GM12865 (cell line): ENCODE results near the gene IGSF5.
"Not testable (repeated sequence)": the region's sequence is repeated elsewhere in the genome, so short reads cannot be mapped to it uniquely, and the experiment has no call there.

Experiments
- DNase-seq: peaks from one replicate; pipeline ENCODE4 v3.0.0; 2010; ENCODE audit warnings: low read depth
- H3K4me3 ChIP-seq: 2 replicates; pipeline ENCODE4 v1.5.1; 2011; ENCODE audit warnings: mild to moderate bottlenecking, low read depth, low read length, control low read depth
- TF ChIP-seq, protein P1 (sequence below): IDR thresholded peaks from 2 replicates; pipeline ENCODE4 v1.5.1; 2011; ENCODE audit warnings: low read length, control low read depth, low read depth, inconsistent platforms; ENCODE audit not compliant: insufficient read depth; ENCODE audit errors: missing control alignments

IGSF5 gene

DNA sequence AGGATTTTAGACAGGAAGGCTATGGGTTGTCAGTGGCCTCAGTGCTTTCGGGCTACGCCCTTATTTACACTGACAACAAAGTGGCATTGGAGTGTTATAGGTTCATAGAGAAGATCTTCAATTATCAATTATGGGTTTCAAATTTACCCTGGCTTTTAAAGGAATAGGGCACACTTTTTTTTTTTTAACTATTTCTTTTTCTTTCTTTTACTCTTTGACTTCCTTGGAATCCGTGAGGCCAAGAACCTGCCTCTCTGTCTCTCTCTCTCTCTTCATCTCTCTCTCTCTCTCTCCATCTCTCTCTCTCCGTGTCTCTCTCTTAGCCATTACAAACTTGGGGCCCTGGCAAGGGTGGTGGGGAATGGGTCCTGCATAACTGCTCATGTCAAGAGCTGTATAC, at the start of gene IGSF5:
Gene IGSF5, plus strand, starts transcription at position 301 of the 400 bp plus-strand sequence. CDS start 327 bp downstream, outside the sequence.
- not testable (repeated sequence) for DNase-seq, H3K4me3 ChIP-seq

DNA sequence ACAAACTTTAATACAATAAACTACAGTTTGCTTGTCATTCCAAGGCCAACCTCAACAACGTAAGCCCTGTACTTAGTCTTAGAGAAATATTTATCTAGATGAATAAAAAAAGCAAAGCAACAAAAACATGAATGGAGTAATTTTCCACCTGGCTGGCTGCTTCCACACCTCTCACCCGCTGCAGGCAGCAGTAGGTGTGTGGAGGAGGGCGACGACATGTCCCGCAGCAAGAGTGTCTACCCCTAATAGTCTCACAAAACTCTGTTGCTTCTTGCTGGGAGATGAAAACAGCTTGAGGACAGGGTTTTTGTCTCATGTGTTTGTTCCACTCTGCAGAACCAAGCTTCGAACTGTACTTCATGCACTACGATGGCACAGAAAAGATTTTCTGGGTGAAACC, 48.8 kb upstream of the IGSF5 start:
- no peak for DNase-seq
- H3K4me3 ChIP-seq = no peak overlapping the region
- TF ChIP-seq, protein P1, sequence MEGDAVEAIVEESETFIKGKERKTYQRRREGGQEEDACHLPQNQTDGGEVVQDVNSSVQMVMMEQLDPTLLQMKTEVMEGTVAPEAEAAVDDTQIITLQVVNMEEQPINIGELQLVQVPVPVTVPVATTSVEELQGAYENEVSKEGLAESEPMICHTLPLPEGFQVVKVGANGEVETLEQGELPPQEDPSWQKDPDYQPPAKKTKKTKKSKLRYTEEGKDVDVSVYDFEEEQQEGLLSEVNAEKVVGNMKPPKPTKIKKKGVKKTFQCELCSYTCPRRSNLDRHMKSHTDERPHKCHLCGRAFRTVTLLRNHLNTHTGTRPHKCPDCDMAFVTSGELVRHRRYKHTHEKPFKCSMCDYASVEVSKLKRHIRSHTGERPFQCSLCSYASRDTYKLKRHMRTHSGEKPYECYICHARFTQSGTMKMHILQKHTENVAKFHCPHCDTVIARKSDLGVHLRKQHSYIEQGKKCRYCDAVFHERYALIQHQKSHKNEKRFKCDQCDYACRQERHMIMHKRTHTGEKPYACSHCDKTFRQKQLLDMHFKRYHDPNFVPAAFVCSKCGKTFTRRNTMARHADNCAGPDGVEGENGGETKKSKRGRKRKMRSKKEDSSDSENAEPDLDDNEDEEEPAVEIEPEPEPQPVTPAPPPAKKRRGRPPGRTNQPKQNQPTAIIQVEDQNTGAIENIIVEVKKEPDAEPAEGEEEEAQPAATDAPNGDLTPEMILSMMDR = no peak

DNA sequence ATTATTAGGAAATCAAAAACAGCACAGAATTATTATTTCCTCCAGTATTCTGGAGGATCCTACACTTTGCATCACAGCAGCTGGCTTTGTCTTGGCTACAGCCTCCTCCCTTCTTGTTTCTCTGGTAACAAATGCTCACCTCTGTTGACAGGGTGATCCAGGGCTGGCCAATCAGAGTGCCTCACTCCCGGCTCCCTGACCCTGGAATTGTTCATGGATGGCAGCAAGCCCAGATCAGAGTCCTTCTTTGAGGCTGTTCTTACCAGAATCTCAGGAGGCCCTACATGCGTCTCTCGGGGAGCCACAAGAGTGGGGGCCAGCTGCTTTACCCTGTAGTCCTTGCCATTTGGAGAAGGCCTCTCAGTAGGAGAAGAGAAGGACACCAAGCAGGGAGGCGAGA, 48.4 kb upstream of the IGSF5 start:
- no peak for DNase-seq
- TF ChIP-seq, protein P1 = no peak
- no peak overlapping the region for H3K4me3 ChIP-seq

DNA sequence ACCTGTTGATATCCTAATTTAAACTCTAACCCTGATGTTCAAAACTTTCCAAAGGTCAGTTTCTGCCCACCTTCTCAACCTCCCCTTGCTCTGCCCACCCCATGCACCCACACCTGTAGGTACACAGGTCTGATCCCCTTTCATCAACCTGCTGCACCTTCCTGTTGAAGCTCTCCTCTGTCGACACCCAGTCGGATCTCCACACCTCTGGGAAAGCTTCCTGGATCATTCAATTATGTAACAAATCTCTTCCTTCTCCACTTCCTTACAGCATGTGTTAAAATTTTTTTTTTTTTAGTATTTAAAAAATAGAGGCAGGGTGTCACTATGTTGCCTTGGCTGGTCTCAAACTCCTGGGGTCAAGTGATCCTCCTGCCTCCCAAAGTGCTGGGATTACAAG, 44.7 kb upstream of the IGSF5 start:
- TF ChIP-seq, protein P1 = no peak

DNA sequence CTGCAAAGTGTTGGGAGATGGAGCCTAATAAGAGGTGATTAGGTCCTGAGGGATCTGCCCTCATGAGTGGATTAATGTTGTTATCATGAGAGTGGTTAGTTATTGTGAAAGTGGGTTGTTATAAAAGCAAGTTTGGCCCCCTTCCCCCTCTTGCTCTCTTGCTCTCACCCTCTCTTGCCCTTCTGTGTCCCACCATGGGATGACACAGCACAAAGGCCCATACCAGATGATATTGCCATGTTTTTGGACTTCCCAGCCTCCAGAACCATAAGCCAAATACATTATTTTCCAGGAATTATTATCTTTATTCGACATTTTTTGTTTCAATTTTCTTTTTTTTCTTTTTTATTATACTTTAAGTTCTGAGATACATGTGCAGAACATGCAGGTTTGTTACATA, 41.4 kb upstream of the IGSF5 start:
- TF ChIP-seq, protein P1 = no peak
- no peak overlapping the region for H3K4me3 ChIP-seq
- no peak for DNase-seq

More for the DNA sequence above, 44.7 kb upstream of the IGSF5 start:
- no peak for DNase-seq
- H3K4me3 ChIP-seq = no peak overlapping the region

DNA sequence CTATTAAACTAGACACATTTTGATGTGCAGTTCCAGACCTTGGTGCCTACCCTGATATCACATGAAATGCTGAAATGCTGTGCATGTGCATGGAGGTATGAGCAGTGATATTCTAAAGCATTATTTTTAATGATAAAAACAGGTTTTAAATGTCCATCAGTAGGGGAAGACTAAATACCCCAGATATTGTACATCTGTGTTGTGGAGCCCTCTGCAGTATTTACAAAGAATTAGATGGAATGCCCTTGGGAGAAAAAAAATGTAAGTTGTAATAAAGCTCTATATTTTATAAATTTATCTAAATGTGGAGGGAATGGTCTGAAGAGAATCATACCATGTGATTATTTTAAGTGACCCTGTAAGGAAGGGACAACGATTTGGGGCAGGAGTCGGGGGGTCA, 39.1 kb upstream of the IGSF5 start:
- no peak overlapping the region for H3K4me3 ChIP-seq
- DNase-seq = no peak
- TF ChIP-seq, protein P1 = no peak

DNA sequence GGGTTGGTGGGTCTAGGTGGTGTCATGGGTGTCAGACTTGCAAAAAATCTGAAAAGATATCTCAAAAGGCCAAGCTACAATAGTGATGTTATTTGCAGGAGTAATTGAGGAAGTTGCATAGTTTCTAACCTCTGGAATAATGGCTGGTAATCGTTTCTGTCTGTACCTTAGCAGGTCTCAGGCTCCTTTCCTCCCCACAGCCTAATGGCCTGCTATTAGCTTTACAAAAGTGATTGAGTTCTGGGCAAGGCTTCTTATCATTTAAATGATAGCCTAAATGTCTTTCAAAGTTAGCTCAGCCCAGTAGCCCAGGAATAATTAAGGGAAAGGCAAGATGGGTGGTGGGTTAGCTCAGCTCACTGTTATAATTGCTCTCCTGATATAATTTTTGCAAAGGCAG, 37.7 kb upstream of the IGSF5 start:
- TF ChIP-seq, protein P1 = no peak
- no peak for DNase-seq
- no peak overlapping the region for H3K4me3 ChIP-seq
